ENCODE measurements around the gene SESN3.

DNA sequence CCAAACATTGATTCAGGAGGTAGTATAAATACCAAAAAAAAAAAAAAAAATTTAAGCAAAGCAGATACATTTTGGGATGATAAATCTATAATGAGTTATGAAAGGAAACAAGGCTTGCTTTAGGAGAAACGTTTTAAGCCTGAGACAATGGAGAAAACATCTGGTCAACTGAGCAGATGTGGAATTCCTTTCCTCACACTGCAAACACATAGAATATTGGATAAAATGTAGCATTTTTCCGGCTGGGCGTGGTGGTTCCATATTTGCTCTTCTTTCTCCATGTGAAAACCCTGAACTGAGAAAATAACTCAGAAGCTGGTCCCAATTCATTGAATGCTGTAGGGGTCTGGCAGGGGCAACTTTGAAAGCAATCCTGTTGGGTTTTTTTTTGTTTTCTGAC lies 107.4 kb downstream of the SESN3 start:
- TF ChIP-seq, protein P1, sequence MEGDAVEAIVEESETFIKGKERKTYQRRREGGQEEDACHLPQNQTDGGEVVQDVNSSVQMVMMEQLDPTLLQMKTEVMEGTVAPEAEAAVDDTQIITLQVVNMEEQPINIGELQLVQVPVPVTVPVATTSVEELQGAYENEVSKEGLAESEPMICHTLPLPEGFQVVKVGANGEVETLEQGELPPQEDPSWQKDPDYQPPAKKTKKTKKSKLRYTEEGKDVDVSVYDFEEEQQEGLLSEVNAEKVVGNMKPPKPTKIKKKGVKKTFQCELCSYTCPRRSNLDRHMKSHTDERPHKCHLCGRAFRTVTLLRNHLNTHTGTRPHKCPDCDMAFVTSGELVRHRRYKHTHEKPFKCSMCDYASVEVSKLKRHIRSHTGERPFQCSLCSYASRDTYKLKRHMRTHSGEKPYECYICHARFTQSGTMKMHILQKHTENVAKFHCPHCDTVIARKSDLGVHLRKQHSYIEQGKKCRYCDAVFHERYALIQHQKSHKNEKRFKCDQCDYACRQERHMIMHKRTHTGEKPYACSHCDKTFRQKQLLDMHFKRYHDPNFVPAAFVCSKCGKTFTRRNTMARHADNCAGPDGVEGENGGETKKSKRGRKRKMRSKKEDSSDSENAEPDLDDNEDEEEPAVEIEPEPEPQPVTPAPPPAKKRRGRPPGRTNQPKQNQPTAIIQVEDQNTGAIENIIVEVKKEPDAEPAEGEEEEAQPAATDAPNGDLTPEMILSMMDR (IDR thresholded peaks at IDR 0.05; ENCODE audit: insufficient read depth, low read length), result no peak
- TF ChIP-seq, protein P2, sequence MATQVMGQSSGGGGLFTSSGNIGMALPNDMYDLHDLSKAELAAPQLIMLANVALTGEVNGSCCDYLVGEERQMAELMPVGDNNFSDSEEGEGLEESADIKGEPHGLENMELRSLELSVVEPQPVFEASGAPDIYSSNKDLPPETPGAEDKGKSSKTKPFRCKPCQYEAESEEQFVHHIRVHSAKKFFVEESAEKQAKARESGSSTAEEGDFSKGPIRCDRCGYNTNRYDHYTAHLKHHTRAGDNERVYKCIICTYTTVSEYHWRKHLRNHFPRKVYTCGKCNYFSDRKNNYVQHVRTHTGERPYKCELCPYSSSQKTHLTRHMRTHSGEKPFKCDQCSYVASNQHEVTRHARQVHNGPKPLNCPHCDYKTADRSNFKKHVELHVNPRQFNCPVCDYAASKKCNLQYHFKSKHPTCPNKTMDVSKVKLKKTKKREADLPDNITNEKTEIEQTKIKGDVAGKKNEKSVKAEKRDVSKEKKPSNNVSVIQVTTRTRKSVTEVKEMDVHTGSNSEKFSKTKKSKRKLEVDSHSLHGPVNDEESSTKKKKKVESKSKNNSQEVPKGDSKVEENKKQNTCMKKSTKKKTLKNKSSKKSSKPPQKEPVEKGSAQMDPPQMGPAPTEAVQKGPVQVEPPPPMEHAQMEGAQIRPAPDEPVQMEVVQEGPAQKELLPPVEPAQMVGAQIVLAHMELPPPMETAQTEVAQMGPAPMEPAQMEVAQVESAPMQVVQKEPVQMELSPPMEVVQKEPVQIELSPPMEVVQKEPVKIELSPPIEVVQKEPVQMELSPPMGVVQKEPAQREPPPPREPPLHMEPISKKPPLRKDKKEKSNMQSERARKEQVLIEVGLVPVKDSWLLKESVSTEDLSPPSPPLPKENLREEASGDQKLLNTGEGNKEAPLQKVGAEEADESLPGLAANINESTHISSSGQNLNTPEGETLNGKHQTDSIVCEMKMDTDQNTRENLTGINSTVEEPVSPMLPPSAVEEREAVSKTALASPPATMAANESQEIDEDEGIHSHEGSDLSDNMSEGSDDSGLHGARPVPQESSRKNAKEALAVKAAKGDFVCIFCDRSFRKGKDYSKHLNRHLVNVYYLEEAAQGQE (IDR thresholded peaks at IDR 0.05; ENCODE audit: insufficient replicate concordance, low read depth), result no peak
- TF ChIP-seq GABPA (IDR thresholded peaks at IDR 0.05; ENCODE audit: low read depth) (no peak), POLR2AphosphoS5 (IDR thresholded peaks at IDR 0.05; ENCODE audit: low read depth) (no peak)

Measured in HL-60 (cell line).